Gastroesophageal sphincter (tissue), 4 donors: ENCODE results near the gene OPRD1. TPM values are rescaled to one million over a fixed set of nuclear protein-coding genes. Genes with fewer than 3 reads are reported as not detected.

Source experiments
- ATAC-seq: fragments of 150-250 bp; one replicate; pipeline ENCODE4 v1.9.1; 2016; ENCODE audit warnings: mild to moderate bottlenecking, moderate library complexity
- H3K27ac ChIP-seq, 4 donors: fragments of 200-600 bp; sonication (generic) in 3 of 4; 1 replicate in 3 of 4; 2 replicates in 1 of 4; pipeline ENCODE4 v1.5.1; 2016 to 2019
- H3K27me3 ChIP-seq: fragments of 200-600 bp; sonication (generic); one replicate; pipeline ENCODE4 v1.5.1; 2019
- H3K36me3 ChIP-seq, 2 donors: fragments of 200-600 bp; sonication (generic); one replicate each; pipeline ENCODE4 v1.5.1; 2019; ENCODE audit warnings: control low read depth in 1 of 2
- H3K4me1 ChIP-seq, 3 donors: fragments of 200-600 bp; sonication (generic); 1 replicate in 2 of 3; 2 replicates in 1 of 3; pipeline ENCODE4 v1.5.1; 2016 to 2019; ENCODE audit warnings: control low read depth in 2 of 3
- H3K4me3 ChIP-seq, 2 donors: fragments of 200-600 bp; sonication (generic); one replicate each; pipeline ENCODE4 v1.5.1; 2019; ENCODE audit warnings: mild to moderate bottlenecking in 1 of 2, moderate library complexity in 1 of 2
- H3K9me3 ChIP-seq, 3 donors: fragments of 200-600 bp; sonication (generic); one replicate each; pipeline ENCODE4 v1.5.1; 2017 to 2019; ENCODE audit warnings: control low read depth in 2 of 3
- CTCF ChIP-seq, 4 experiments: fragments of 200-600 bp in 2 of 4; fragments of 450-650 bp in 2 of 4; sonication (generic) in 1 of 4; IDR thresholded peaks; one replicate each; pipeline ENCODE4 v1.5.1; 2017 to 2019; ENCODE audit warnings: antibody characterized with exemption in 4 of 4, mild to moderate bottlenecking in 2 of 4, moderate library complexity in 2 of 4
- EP300 ChIP-seq: sonication (generic); formaldehyde crosslinking; IDR thresholded peaks from one replicate; pipeline ENCODE4 v1.6.1; 2017; ENCODE audit warnings: antibody characterized with exemption, mild to moderate bottlenecking
- POLR2A ChIP-seq, 2 donors: fragments of 450-650 bp; IDR thresholded peaks; one replicate each; pipeline ENCODE4 v1.6.1; 2017; ENCODE audit warnings: antibody characterized with exemption in 2 of 2, mild to moderate bottlenecking in 2 of 2, moderate library complexity in 1 of 2
- POLR2AphosphoS5 ChIP-seq: sonication (generic); formaldehyde crosslinking; IDR thresholded peaks from one replicate; pipeline ENCODE4 v1.6.1; 2017; ENCODE audit warnings: antibody characterized with exemption
- WGBS, 2 donors: methylation state at CpG; one replicate each; pipeline ENCODE4 v1.1.5; 2018; ENCODE audit warnings: low coverage in 1 of 2; 5-methylcytosine and 5-hydroxymethylcytosine counted together
- small RNA-seq, 4 donors: library from RNA; depleted of rRNA; stranded (forward); fragments of <200 nt; gene quantifications; one replicate each; pipeline ENCODE3, GENCODE V24; 2016
- total RNA-seq, 4 donors: library from RNA; depleted of rRNA; stranded (reverse); fragments of >200 nt; gene quantifications; one replicate each; pipeline ENCODE4 v1.1.0, GENCODE V29; 2016

OPRD1 gene
- total RNA-seq, 4 donors from 2014 or later, result 0.08 to 0.16 (median 0.13) TPM; not detected in 1

GRCh38 chr1:28917757-28918118, 105.8 kb downstream of the OPRD1 start:
- no peak overlapping the region for H3K4me3 ChIP-seq
- ATAC-seq, result no peak
- H3K36me3 ChIP-seq, result no peaks in the 10 kb centered on the region
- peaks cover 0 to 21% (median 4%) of the 10 kb centered on the region in 3 donors for H3K4me1 ChIP-seq
- no peaks in the 10 kb centered on the region for H3K27me3 ChIP-seq
- no peaks in the 10 kb centered on the region for H3K9me3 ChIP-seq
- no peak for TF ChIP-seq POLR2AphosphoS5
- TF ChIP-seq CTCF (IDR thresholded peaks at IDR 0.05), result no peak
- TF ChIP-seq POLR2A (IDR thresholded peaks at IDR 0.05), result no peak
- no peak for TF ChIP-seq EP300
- no peak overlapping the region for H3K27ac ChIP-seq
- 75 to 88% methylated on average over 2 of the region's 2 CpGs for WGBS, 2 donors

Small RNA genes within 50 kb of the gene (small RNA-seq; reads per million reads assigned to genes)
- 0 reads per million in 4 donors for gene RF00019

Other genes starting within 250 kb of the OPRD1 start
- gene RAB42, start 219.9 kb upstream of the OPRD1 start, total RNA-seq, result 1 to 10 TPM in 3 of 4 donors, under 1 TPM in 1; 0.67 to 5.1 (median 2.5) TPM
- gene TAF12, start 169.1 kb upstream of the OPRD1 start, total RNA-seq, result 10 to 100 TPM; 12.4 to 22.3 (median 16.7) TPM
- not detected for gene RNU11, start 163.6 kb upstream of the OPRD1 start, total RNA-seq
- gene GMEB1, start 143.4 kb upstream of the OPRD1 start, total RNA-seq, result 10 to 100 TPM in 2 of 4 donors, 1 to 10 TPM in 2; 6.0 to 14.3 (median 10.0) TPM
- 10 to 100 TPM; 40.7 to 48.6 (median 44.4) TPM for gene YTHDF2, start 75.2 kb upstream of the OPRD1 start, total RNA-seq
- 10 to 100 TPM; 16.7 to 30.8 (median 21.7) TPM for gene EPB41, start 102.4 kb downstream of the OPRD1 start, total RNA-seq